Stimulated activated CD4-positive, alpha-beta T cell treated with anti-CD3 and anti-CD28 coated beads, TNF-alpha, amount 100 ng/mL, for 1 hour (primary cell): Measurements from ENCODE around the gene CASP12.

Source experiments
- DNase-seq, 3 donors: peaks; one replicate each; pipeline ENCODE4 v3.0.0-alpha.2; 2020; ENCODE audit warnings: low read depth in 3 of 3, low spot score in 1 of 3

The CASP12 gene

DNA sequence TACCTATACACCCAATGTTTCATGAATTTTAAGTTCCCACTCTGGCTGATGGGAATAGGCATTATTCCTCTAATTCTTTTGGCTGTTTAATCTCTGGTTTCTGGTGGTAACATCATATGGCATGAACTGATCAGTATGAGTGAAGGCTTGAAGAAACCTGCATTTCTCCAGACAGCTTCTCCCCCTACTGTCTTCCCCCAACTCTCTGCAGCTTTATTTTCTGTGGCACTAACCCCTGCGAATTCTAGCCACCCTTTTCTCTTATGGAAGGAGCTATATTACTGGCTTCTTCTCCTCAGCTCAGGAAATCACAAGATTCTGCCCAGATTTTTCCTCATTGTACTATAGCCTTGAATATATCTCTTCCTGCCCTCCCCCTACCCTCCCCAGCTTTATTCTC is 57.1 kb downstream of the CASP12 start:
- no peak for DNase-seq

DNA sequence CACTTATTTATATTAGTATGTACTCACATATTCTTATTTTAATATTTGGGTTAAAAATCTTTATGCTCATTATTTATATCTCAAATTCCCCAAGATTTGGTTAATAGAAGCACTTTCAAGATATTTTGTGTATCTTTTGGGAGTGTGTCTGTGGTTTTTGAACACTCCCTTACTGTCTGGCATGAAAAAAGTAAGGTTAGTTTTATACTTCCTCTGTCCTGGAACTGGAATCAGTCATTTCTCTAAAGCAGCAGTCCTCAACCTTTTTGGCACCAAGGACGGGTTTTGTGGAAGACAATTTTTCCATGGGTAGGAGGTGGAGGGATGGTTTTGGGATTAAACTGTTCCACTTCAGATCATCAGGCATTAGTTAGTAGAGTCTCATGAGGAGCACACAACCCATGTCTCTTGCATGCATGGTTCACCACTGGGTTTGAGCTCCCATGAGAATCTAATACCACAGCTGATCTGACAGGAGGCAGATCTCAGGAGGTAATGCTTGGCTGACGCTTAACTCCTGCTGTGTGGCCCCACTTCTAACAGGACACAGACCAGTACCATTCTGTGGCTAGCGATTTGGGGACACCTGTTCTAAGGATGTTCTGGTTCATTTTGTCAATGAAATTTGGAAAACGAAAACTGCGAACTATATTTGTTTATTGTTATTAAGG is 60.2 kb downstream of the CASP12 start:
- no peak for DNase-seq

DNA sequence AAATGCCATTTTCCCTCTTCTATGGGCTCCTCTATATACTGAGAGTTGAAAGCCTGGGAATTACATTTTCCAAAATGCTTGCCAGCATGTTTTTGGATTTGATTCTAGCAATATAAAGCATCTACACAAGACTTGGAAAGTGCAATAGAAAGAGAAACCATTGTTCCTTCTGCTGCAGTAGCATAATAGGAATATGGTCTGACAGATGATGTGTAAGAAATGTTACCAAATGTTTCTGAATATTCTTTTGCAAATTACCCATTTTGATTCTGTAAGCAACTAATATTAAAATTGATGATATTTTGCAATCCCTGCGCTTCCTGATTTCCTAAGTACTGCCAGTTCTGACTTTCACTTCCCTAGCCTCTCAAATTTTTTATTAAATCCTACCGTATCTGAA is 61.6 kb downstream of the CASP12 start:
- no peak for DNase-seq
